Mucosa of stomach (tissue), 1 donor: Measurements from ENCODE around the gene DQX1.
A peak's percentile ranks its signal among the peaks of the same experiment; 100 is the strongest.

Experiments
- H3K27me3 ChIP-seq: one replicate; pipeline ENCODE4 v1.7.0; 2013; ENCODE audit warnings: mild to moderate bottlenecking, low read length; ENCODE audit not compliant: control insufficient read depth, insufficient read depth
- H3K36me3 ChIP-seq: one replicate; pipeline ENCODE4 v1.7.0; 2013; ENCODE audit warnings: low read length; ENCODE audit not compliant: control insufficient read depth, insufficient read depth
- H3K4me1 ChIP-seq: one replicate; pipeline ENCODE4 v1.7.0; 2013; ENCODE audit warnings: mild to moderate bottlenecking, low read length; ENCODE audit not compliant: control insufficient read depth, insufficient read depth
- H3K4me3 ChIP-seq: one replicate; pipeline ENCODE4 v1.7.0; 2013; ENCODE audit warnings: low read length
- H3K9ac ChIP-seq: one replicate; pipeline ENCODE4 v1.7.0; 2013; ENCODE audit warnings: mild to moderate bottlenecking, low read length, moderate library complexity
- H3K9me3 ChIP-seq: one replicate; pipeline ENCODE4 v1.7.0; 2013; ENCODE audit warnings: mild to moderate bottlenecking, low read length, moderate library complexity; ENCODE audit not compliant: control insufficient read depth
- donor health status: Pancreatic carcinoma.

The DQX1 gene

GRCh38 chr2:74501335-74502071 lies 24.5 kb downstream of the DQX1 start:
- H3K4me3 ChIP-seq, result no peak overlapping the region
- H3K4me1 ChIP-seq, result peaks cover 58% of the 10 kb centered on the region
- peaks cover 46% of the 10 kb centered on the region for H3K27me3 ChIP-seq

GRCh38 chr2:74500578-74500946 lies 25.5 kb downstream of the DQX1 start:
- H3K9ac ChIP-seq, result no peak overlapping the region
- no peak overlapping the region for H3K4me3 ChIP-seq
- H3K36me3 ChIP-seq, result no peaks in the 10 kb centered on the region
- H3K9me3 ChIP-seq, result no peaks in the 10 kb centered on the region
- peaks cover 49% of the 10 kb centered on the region for H3K4me1 ChIP-seq
- peaks cover 46% of the 10 kb centered on the region for H3K27me3 ChIP-seq

More at GRCh38 chr2:74501335-74502071, 24.5 kb downstream of the DQX1 start:
- H3K36me3 ChIP-seq, result no peaks in the 10 kb centered on the region
- peak overlapping the region; percentile 99 for H3K9ac ChIP-seq
- H3K9me3 ChIP-seq, result no peaks in the 10 kb centered on the region

DNA sequence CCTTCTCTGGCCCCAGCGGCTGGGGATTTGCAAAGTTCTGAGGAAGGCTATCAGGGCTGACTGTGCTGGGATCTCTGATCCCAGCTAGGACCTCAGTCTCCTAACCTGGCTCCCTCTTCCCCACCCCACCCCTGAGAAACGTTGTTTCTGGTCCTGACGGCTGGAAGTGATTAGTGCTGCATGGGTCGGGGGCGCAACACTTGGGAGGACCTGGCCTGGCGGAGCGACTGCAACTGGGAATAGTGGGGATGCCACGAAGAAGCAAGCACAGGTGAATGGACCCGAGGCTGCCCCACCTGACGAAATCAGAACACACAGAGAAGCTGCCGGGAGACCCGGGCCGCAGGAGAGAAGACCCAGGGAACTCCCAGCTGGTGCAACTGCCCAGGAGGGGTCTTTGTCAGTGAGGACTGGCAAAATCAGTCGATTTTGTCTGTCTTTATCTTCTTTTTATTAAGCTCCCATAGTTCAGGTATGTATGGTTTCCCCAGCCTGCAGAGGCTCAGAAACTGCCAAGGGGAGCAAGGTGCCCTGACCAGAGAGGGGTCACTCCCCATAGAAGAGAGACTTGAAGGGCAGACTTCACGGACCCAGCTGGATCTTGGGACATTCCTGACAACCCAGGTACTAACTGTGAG lies 26.0 kb downstream of the DQX1 start:
- Histone ChIP-seq H3K4me1 (peaks cover 44% of the 10 kb centered on the region), H3K9ac (no peak overlapping the region), H3K9me3 (no peaks in the 10 kb centered on the region), H3K4me3 (no peak overlapping the region), H3K27me3 (peaks cover 46% of the 10 kb centered on the region), H3K36me3 (no peaks in the 10 kb centered on the region)

GRCh38 chr2:74499267-74499939 lies 26.6 kb downstream of the DQX1 start, which contains the start of gene LBX2:
Gene LBX2, minus strand, starts transcription at chr2:74499603. Its CDS starts 66 bp downstream, at chr2:74499537.
- Histone ChIP-seq H3K9ac (peak within 1 kb of the TSS; percentile 69), H3K27me3 (peaks cover 46% of the 10 kb centered on the region), H3K36me3 (no peaks in the 10 kb centered on the region), H3K4me3 (peak within 1 kb of the TSS; percentile 60), H3K9me3 (no peaks in the 10 kb centered on the region), H3K4me1 (peaks cover 39% of the 10 kb centered on the region)

DNA sequence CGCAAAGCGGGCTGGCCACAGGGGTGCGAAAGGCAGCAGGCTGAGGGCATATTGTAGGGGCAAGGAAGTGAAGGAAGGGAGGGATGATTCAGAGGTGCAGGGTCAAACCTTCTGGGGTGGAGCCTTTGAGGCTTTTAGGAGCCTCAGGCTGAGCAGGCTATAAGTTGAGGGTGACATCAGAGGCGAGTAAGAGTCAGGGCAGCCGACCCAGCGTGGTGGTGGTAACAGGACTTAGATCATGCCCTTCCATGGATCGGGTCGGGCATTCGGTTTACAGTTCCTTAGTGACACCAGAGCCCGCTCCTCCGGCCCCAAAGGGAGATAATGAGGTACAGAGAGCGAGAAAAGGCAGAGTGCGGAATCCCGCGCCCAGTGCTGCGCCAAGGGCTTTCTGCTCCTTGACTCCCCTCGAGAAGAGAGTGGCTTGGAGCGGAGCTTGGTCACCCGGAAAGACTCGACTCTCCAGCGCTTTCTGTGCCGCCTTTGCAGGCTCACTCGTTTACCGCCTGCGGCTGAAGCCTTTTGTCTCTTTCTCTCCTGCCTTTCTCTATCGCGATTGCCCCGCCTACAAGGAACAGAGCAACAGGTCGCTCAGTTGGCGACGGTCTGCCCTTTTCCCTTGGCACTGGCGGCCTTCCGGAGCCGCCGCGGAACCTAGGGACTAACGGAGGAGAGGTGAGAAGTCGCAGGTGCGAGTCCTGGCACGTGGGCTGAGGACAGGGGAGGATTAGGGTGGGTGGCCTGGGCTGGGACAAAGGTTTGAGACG lies 27.3 kb downstream of the DQX1 start:
- H3K9ac ChIP-seq, result peak overlapping the region; percentile 69
- H3K27me3 ChIP-seq, result peaks cover 46% of the 10 kb centered on the region
- H3K36me3 ChIP-seq, result no peaks in the 10 kb centered on the region
- peak overlapping the region; percentile 60 for H3K4me3 ChIP-seq
- peaks cover 32% of the 10 kb centered on the region for H3K4me1 ChIP-seq
- H3K9me3 ChIP-seq, result no peaks in the 10 kb centered on the region

- H3K4me1 ChIP-seq, result peaks cover 28% of the 10 kb centered on the region
- H3K27me3 ChIP-seq, result peaks cover 46% of the 10 kb centered on the region
- H3K9ac ChIP-seq, result peak overlapping the region; percentile 69
- no peaks in the 10 kb centered on the region for H3K9me3 ChIP-seq
- H3K4me3 ChIP-seq, result peak overlapping the region; percentile 60
- H3K36me3 ChIP-seq, result no peaks in the 10 kb centered on the region
Observed at GRCh38 chr2:74497777-74498499, 28.1 kb downstream of the DQX1 start.

- H3K4me3 ChIP-seq, result no peak overlapping the region
- H3K27me3 ChIP-seq, result peaks cover 46% of the 10 kb centered on the region
- peaks cover 26% of the 10 kb centered on the region for H3K4me1 ChIP-seq
- peak overlapping the region; percentile 69 for H3K9ac ChIP-seq
- no peaks in the 10 kb centered on the region for H3K9me3 ChIP-seq
- H3K36me3 ChIP-seq, result peaks cover 4% of the 10 kb centered on the region
Observed at GRCh38 chr2:74496997-74497776, 28.8 kb downstream of the DQX1 start.

GRCh38 chr2:74495440-74495839 lies 30.6 kb downstream of the DQX1 start:
- Histone ChIP-seq H3K36me3 (peaks cover 17% of the 10 kb centered on the region), H3K9me3 (no peaks in the 10 kb centered on the region), H3K9ac (no peak overlapping the region), H3K4me3 (no peak overlapping the region), H3K4me1 (peaks cover 22% of the 10 kb centered on the region), H3K27me3 (peaks cover 35% of the 10 kb centered on the region)

- Histone ChIP-seq H3K36me3 (peaks cover 17% of the 10 kb centered on the region), H3K9ac (no peak overlapping the region), H3K9me3 (no peaks in the 10 kb centered on the region), H3K4me1 (peaks cover 10% of the 10 kb centered on the region), H3K27me3 (peaks cover 16% of the 10 kb centered on the region), H3K4me3 (no peak overlapping the region)
Observed at GRCh38 chr2:74493546-74493945, 32.5 kb downstream of the DQX1 start.

- peaks cover 17% of the 10 kb centered on the region for H3K36me3 ChIP-seq
- peaks cover 3% of the 10 kb centered on the region for H3K27me3 ChIP-seq
- no peak overlapping the region for H3K4me3 ChIP-seq
- no peaks in the 10 kb centered on the region for H3K4me1 ChIP-seq
- H3K9me3 ChIP-seq, result no peaks in the 10 kb centered on the region
- no peak overlapping the region for H3K9ac ChIP-seq
Observed at GRCh38 chr2:74491648-74492544, 34.1 kb downstream of the DQX1 start.
